ENCODE measurements around the gene LGALS7.
"Not testable (repeated sequence)": the region's sequence is repeated elsewhere in the genome, so short reads cannot be mapped to it uniquely, and the experiment has no call there.

Gene LGALS7

DNA sequence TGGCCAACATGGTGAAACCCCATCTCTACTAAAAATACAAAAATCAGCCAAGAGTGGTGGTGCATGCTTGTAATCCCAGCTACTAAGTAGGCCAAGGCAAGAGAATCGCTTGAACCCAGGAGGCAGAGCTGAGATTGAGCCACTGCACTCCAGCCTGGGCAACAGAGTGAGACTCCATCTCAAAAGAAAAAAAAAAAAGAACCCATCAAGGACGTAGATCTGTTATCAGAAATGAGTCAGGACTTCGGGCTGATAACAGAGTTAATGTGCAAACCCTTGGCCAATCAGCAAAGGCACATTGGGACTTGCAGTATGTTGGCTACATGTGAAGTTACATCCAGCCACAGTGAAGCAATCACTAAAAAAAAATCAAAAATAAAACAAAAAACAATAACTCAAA lies 10.9 kb upstream of the LGALS7 start:
- H3K36me3 ChIP-seq (ENCODE audit: insufficient read depth, low read length): no peaks in the 10 kb centered on the region
- no peaks in the 10 kb centered on the region for H3K9me3 ChIP-seq (ENCODE audit: low read length)
- H3K4me1 ChIP-seq (ENCODE audit: insufficient read depth, low read length): no peaks in the 10 kb centered on the region
- peaks cover 0 to 4% of the 10 kb centered on the region in 2 donors for H3K27me3 ChIP-seq (ENCODE audit: control insufficient read depth in 1 of 2, insufficient read depth in 2 of 2, low read length in 2 of 2)
- H3K27ac ChIP-seq (ENCODE audit: low read depth, low read length): no peak overlapping the region
- no peak overlapping the region for H3K9ac ChIP-seq (ENCODE audit: low read length)
- no peak overlapping the region for H3K4me3 ChIP-seq (ENCODE audit: low read depth in 1 of 2, low read length in 2 of 2)

DNA sequence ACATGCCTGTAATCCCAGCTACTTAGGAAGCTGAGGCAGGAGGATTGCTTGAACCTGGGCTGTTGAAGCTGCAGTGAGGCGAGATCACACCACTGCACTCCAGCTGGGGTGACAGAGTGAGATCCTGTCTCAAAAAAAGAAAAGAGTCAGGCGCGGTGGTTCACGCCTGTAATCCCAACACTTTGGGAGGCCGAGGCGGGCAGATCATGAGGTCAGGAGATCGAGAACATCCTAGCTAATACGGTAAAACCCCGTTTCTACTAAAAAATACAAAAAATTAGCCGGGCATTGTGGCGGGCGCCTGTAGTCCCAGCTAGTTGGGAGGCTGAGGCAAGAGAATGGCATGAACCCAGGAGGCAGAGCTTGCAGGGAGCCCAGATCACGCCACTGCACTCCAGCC lies 8.9 kb upstream of the LGALS7 start:
- H3K9ac ChIP-seq (ENCODE audit: low read length); H3K4me3 ChIP-seq (ENCODE audit: low read depth in 1 of 2, low read length in 2 of 2); H3K4me1 ChIP-seq (ENCODE audit: insufficient read depth, low read length); H3K36me3 ChIP-seq (ENCODE audit: insufficient read depth, low read length); H3K27me3 ChIP-seq (ENCODE audit: control insufficient read depth in 1 of 2, insufficient read depth in 2 of 2, low read length in 2 of 2); H3K9me3 ChIP-seq (ENCODE audit: low read length); H3K27ac ChIP-seq (ENCODE audit: low read depth, low read length): not testable (repeated sequence)

DNA sequence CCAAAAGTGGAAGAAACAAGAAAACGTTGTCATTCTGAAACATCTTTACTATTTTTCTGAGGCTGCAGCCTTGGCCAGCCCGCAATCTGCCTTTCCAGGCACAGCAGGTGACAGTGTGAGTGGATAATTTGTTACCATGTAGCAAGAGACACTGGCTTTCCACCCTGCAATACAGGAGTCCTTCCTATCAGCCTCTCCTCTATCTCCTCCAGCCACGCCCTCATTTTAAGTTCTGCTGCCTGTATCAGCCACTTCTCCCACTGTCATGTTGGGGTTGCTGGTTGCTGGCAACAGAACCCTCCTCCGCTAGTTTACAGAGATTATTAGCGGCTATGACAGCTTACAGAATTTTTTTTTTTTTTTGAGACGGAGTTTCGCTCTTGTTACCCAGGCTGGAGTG lies 7.7 kb upstream of the LGALS7 start:
- Histone ChIP-seq H3K36me3 (ENCODE audit: insufficient read depth, low read length) (no peaks in the 10 kb centered on the region), H3K9me3 (ENCODE audit: low read length) (no peaks in the 10 kb centered on the region), H3K27ac (ENCODE audit: low read depth, low read length) (no peak overlapping the region), H3K9ac (ENCODE audit: low read length) (no peak overlapping the region), H3K4me3 (ENCODE audit: low read depth in 1 of 2, low read length in 2 of 2) (no peak overlapping the region), H3K27me3 (ENCODE audit: control insufficient read depth in 1 of 2, insufficient read depth in 2 of 2, low read length in 2 of 2) (peaks cover 0 to 9% of the 10 kb centered on the region in 2 donors), H3K4me1 (ENCODE audit: insufficient read depth, low read length) (no peaks in the 10 kb centered on the region)

DNA sequence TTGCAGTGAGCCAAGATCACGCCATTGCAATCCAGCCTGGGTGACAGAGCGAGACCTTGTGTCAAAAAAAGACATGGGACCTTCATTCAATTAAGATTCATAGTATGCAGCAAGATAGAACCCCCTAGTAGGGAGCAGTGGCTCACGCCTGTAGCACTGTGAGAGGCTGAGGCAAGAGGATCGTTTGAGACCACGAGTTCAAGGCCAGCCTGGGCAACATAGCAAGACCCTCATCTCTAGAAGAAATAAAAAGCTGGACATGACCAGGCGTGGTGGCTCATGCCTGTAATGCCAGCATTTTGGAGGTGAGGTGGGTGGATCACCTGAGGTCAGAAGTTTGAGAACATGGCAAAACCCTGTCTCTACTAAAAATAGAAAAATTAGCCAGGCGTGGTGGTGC lies 7.1 kb upstream of the LGALS7 start:
- no peak overlapping the region for H3K4me3 ChIP-seq (ENCODE audit: low read depth in 1 of 2, low read length in 2 of 2)
- no peaks in the 10 kb centered on the region for H3K9me3 ChIP-seq (ENCODE audit: low read length)
- H3K27ac ChIP-seq (ENCODE audit: low read depth, low read length): no peak overlapping the region
- no peak overlapping the region for H3K9ac ChIP-seq (ENCODE audit: low read length)
- H3K27me3 ChIP-seq (ENCODE audit: control insufficient read depth in 1 of 2, insufficient read depth in 2 of 2, low read length in 2 of 2): peaks cover 0 to 9% of the 10 kb centered on the region in 2 donors
- H3K36me3 ChIP-seq (ENCODE audit: insufficient read depth, low read length): no peaks in the 10 kb centered on the region
- no peaks in the 10 kb centered on the region for H3K4me1 ChIP-seq (ENCODE audit: insufficient read depth, low read length)

DNA sequence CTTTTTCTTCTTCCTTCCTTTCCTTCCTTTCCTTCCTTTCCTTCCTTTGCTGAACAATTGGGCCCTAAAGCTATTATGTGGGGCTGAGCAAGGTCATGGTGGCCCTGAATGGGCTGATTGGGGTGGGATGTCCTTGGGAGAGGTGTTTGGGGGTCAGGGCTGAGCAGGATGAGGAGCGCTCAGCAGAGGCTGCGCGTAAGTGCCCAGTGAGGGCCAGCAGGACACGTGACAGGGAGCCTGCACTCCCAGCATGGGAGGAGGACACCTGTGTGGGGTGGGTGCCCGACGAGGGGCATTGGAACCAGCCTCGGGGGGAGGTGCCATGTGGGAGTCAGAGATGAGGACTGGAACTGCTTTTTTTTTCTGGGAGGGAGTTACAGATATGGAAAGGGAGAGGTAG lies 5.4 kb upstream of the LGALS7 start:
- H3K4me3 ChIP-seq (ENCODE audit: low read depth in 1 of 2, low read length in 2 of 2): no peak overlapping the region
- no peak overlapping the region for H3K27ac ChIP-seq (ENCODE audit: low read depth, low read length)

DNA sequence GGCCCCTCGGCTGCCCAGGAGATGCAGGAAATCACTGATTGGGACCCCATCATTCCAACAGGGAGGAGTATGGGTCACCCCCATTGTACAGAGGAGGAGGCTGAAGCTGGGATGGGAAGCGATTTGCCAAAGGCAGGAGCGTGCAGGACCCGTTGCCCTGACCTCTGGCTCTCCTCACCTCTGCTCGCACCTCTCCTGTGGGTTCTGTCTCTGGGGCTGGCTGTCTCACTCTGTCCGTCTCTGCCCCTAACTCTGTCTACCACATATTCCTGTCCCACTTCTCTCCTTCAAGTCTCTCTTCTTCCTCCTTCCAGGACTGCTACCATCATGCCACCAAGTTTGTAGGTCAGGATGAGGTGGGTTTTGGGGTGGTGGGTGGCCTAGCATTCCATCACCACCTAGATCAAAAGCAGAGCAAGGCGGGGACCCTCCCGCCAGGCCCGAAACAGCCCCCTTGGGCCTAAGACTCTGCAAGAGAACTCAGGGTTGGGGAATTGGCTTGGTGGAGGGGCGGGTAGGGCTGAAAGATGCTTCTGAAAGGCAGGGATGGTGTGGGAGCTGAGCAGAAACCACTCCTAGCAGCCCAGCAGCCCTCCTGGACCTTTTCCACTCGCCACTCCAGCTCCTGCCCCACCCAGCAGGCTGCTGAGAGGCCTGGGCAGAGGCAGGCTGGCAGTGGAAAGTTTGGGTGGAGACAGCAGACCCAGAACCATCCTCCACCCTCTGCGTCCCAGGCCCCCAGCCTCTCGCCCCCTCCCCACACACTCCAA lies 1.0 kb upstream of the LGALS7 start:
- Histone ChIP-seq H3K27ac (ENCODE audit: low read depth, low read length) (no peak overlapping the region), H3K4me3 (ENCODE audit: low read depth in 1 of 2, low read length in 2 of 2) (no peak overlapping the region), H3K9me3 (ENCODE audit: low read length) (no peaks in the 10 kb centered on the region), H3K36me3 (ENCODE audit: insufficient read depth, low read length) (no peaks in the 10 kb centered on the region), H3K27me3 (ENCODE audit: control insufficient read depth in 1 of 2, insufficient read depth in 2 of 2, low read length in 2 of 2) (peaks cover 0 to 4% of the 10 kb centered on the region in 2 donors), H3K4me1 (ENCODE audit: insufficient read depth, low read length) (no peaks in the 10 kb centered on the region), H3K9ac (ENCODE audit: low read length) (no peak overlapping the region)

More for the DNA sequence above, 5.4 kb upstream of the LGALS7 start:
- Histone ChIP-seq H3K4me1 (ENCODE audit: insufficient read depth, low read length) (no peaks in the 10 kb centered on the region), H3K9me3 (ENCODE audit: low read length) (no peaks in the 10 kb centered on the region), H3K36me3 (ENCODE audit: insufficient read depth, low read length) (no peaks in the 10 kb centered on the region), H3K9ac (ENCODE audit: low read length) (no peak overlapping the region), H3K27me3 (ENCODE audit: control insufficient read depth in 1 of 2, insufficient read depth in 2 of 2, low read length in 2 of 2) (peaks cover 0 to 9% of the 10 kb centered on the region in 2 donors)

DNA sequence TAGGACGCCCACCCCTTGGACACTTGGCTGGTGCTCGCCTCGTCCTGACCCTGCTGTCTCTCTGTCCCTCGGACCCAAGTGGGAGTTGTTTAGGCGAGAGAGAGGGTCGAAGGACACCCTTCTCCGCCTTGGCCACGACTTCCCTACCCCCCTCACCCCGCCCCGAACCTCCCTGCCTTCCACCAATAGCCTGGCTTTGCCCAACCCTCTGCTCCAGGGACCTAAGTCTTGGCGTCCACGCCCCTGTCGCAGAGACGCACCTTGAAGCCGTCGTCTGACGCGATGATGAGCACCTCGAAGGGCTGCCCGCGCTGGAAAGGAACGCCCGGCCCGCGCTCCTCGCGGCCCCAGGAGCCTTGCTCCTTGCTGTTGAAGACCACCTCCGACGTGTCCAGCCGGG lies 1.7 kb downstream of the LGALS7 start:
- H3K36me3 ChIP-seq (ENCODE audit: insufficient read depth, low read length); H3K27ac ChIP-seq (ENCODE audit: low read depth, low read length); H3K9ac ChIP-seq (ENCODE audit: low read length); H3K27me3 ChIP-seq (ENCODE audit: control insufficient read depth in 1 of 2, insufficient read depth in 2 of 2, low read length in 2 of 2); H3K4me3 ChIP-seq (ENCODE audit: low read depth in 1 of 2, low read length in 2 of 2); H3K4me1 ChIP-seq (ENCODE audit: insufficient read depth, low read length); H3K9me3 ChIP-seq (ENCODE audit: low read length): not testable (repeated sequence)

DNA sequence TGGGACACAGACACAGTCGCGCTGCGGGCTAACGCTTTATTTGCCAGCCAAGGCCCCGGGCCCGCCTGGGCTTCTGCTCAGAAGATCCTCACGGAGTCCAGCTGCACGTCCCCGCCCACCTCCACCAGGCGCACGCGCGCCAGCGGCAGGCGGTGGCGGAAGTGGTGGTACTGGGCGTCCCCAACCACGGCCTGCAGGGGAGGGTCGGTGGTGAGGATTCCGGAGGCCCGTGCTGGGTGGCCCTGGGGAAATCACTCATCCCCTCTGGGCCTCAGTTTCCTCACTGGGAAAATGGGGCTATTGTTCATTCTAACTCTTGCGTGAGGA lies 2.4 kb downstream of the LGALS7 start:
- H3K27ac ChIP-seq (ENCODE audit: low read depth, low read length); H3K27me3 ChIP-seq (ENCODE audit: control insufficient read depth in 1 of 2, insufficient read depth in 2 of 2, low read length in 2 of 2); H3K9me3 ChIP-seq (ENCODE audit: low read length); H3K36me3 ChIP-seq (ENCODE audit: insufficient read depth, low read length); H3K4me3 ChIP-seq (ENCODE audit: low read depth in 1 of 2, low read length in 2 of 2); H3K4me1 ChIP-seq (ENCODE audit: insufficient read depth, low read length); H3K9ac ChIP-seq (ENCODE audit: low read length): not testable (repeated sequence)

DNA sequence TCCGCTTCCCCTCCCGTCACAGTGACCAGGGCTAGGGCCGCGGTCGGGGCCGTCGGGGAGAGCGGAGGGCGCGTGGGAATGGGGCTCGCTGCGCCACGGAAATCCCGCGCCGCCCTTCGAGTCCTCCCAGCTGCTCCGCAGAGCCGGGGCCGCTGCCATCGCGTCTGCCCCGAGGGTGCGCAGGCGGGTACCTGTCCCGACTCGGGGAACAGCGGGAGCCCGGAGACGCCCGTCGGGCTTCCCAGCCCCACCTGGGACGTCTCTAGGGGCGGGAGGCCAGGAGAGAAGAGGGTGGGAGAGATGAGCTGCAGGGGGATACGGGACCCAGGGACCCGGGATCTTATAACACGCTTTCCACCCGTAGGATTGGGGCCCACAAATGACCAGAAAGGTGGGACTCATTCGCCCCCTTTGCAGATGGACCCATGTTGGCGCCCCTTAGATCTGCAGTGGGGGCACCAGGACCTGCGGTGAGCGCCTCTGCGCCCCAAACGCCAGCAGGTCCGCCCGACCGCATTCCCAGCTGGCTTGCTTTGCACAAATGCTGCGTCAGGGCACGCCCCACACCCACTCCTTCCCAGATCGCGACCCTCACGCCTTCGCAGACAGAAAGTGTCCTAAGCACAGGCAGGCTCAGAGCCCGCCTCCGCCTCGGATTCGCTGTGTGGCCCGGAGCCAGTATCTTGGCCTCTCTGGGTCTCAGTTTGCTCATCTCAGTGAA lies 2.9 kb downstream of the LGALS7 start:
- H3K9ac ChIP-seq (ENCODE audit: low read length); H3K9me3 ChIP-seq (ENCODE audit: low read length); H3K4me1 ChIP-seq (ENCODE audit: insufficient read depth, low read length); H3K27ac ChIP-seq (ENCODE audit: low read depth, low read length); H3K27me3 ChIP-seq (ENCODE audit: control insufficient read depth in 1 of 2, insufficient read depth in 2 of 2, low read length in 2 of 2); H3K36me3 ChIP-seq (ENCODE audit: insufficient read depth, low read length): not testable (repeated sequence)
- peak overlapping the region in 1 of 2 donors; percentile 4 for H3K4me3 ChIP-seq (ENCODE audit: low read depth in 1 of 2, low read length in 2 of 2)

DNA sequence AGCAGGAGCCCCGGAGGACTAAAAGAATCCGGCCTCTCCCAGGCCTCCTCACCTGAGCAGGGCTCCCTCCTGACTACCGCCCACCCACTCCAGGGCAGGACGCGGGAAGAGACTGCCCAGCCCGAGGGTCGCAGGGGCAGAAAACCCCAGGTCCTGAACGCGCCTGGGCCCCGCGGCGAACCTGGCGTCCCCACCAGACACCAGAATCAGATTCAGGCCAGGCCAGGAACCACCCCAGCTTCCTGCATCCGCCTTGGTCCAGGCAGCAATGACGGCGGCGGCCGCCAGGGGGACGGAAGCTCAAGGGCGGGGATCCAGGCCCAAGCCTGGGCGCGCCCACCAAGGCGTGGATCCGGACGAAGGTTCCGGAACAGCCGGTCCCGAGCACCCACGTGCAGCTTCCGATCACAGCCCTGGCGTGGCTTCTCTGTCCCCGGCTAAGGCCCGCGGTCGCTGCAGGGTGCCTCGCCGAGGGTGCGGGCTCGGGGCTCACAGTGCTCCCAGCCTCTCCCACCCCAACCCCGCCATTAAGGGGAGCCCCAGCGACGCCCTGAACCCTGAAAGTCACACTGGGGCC lies 3.6 kb downstream of the LGALS7 start:
- Histone ChIP-seq H3K36me3 (ENCODE audit: insufficient read depth, low read length) (no peaks in the 10 kb centered on the region), H3K27me3 (ENCODE audit: control insufficient read depth in 1 of 2, insufficient read depth in 2 of 2, low read length in 2 of 2) (no peaks in the 10 kb centered on the region), H3K4me1 (ENCODE audit: insufficient read depth, low read length) (no peaks in the 10 kb centered on the region), H3K27ac (ENCODE audit: low read depth, low read length) (no peak overlapping the region), H3K4me3 (ENCODE audit: low read depth in 1 of 2, low read length in 2 of 2) (peak overlapping the region in 1 of 2 donors; percentile 4), H3K9ac (ENCODE audit: low read length) (no peak overlapping the region), H3K9me3 (ENCODE audit: low read length) (no peaks in the 10 kb centered on the region)

DNA sequence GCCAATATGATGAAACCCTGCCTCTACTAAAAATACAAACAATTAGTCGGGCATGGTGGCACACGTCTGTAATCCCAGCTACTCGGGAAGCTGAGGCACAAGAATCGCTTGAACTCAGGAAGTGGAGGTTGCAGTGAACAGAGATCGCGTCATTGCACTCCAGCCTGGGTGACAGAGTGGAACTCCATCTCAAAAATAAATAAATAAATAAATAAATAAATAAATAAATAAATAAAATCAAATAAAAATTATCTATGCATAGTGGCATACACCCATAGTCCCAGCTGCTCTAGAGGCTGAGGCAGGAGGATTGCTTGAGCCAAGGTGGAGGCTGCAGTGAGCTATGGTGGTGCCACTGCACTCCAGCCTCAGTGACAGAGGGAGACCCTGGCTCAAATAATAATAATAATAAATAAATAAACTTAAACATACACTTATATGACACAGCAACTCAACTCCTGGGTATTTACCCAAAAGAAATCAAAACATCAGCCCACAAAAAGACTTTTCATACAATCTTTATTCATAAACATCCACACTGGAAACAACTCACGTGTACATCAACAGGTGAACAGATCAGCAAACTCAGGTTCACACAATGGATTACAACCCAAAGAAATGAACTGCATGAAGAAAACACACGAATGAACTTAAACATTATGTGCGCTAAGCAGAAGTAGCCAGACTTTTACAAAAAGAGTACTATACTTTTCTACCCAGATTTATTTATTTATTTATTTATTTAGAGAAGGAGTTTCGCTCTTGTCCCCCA lies 6.9 kb downstream of the LGALS7 start:
- H3K4me1 ChIP-seq (ENCODE audit: insufficient read depth, low read length): no peaks in the 10 kb centered on the region
- no peak overlapping the region for H3K27ac ChIP-seq (ENCODE audit: low read depth, low read length)
- no peak overlapping the region for H3K9ac ChIP-seq (ENCODE audit: low read length)
- no peaks in the 10 kb centered on the region for H3K9me3 ChIP-seq (ENCODE audit: low read length)
- H3K4me3 ChIP-seq (ENCODE audit: low read depth in 1 of 2, low read length in 2 of 2): no peak overlapping the region
- H3K27me3 ChIP-seq (ENCODE audit: control insufficient read depth in 1 of 2, insufficient read depth in 2 of 2, low read length in 2 of 2): no peaks in the 10 kb centered on the region
- H3K36me3 ChIP-seq (ENCODE audit: insufficient read depth, low read length): no peaks in the 10 kb centered on the region
